DMS53 (cell line): ENCODE results near the gene CCDC91.
A peak's percentile ranks its signal among the peaks of the same experiment; 100 is the strongest.
"Not testable (repeated sequence)": the region's sequence is repeated elsewhere in the genome, so short reads cannot be mapped to it uniquely, and the experiment has no call there.

ENCODE experiments used
- DNase-seq: peaks from one replicate; lab custom pipeline; 2025; lab: John Stamatoyannopoulos, UW

CCDC91 gene

GRCh38 chr12:28457785-28458184 is 267.5 kb downstream of the CCDC91 start:
- DNase-seq: no peak

GRCh38 chr12:28459481-28459880 is 269.2 kb downstream of the CCDC91 start:
- no peak for DNase-seq

- peak; percentile 42 for DNase-seq
Observed at GRCh38 chr12:28460420-28461130, 270.3 kb downstream of the CCDC91 start.

GRCh38 chr12:28463396-28463795 is 273.1 kb downstream of the CCDC91 start:
- DNase-seq: no peak

- not testable (repeated sequence) for DNase-seq
Observed at GRCh38 chr12:28471762-28472161, 281.5 kb downstream of the CCDC91 start.

DNA sequence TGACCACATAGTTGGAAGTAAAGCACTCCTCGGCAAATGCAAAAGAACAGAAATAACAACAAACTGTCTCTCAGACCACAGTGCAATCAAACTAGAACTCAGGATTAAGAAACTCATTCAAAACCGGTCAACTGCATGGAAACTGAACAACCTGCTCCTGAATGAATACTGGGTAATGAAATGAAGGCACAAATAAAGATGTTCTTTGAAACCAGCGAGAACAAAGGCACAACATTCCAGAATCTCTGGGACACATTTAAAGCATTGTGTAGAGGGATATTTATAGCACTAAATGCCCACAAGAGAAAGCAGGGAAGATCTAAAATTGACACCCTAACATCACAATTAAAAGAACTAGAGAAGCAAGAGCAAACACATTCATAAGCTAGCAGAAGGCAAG is 285.9 kb downstream of the CCDC91 start:
- not testable (repeated sequence) for DNase-seq

- not testable (repeated sequence) for DNase-seq
Observed at GRCh38 chr12:28479097-28479496, 288.8 kb downstream of the CCDC91 start.

DNA sequence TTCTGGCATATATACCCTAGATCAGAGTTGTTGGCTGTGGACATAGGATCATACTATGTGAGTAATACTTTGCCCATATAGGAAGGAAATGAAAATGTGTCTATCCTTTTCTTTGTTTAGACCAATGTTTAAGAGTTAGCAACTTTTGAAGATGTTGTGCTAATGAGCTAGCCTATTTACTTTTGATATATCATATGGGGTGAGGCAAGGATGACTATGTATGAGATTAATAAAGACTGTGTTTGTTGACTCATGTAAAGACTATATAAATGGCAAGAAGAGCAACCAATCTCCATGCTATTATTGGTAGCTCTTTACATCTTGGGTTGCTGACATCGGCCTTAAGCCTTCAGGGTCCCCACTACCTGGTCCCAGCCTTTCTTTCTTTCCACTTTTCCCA is 289.4 kb downstream of the CCDC91 start:
- no peak for DNase-seq

DNA sequence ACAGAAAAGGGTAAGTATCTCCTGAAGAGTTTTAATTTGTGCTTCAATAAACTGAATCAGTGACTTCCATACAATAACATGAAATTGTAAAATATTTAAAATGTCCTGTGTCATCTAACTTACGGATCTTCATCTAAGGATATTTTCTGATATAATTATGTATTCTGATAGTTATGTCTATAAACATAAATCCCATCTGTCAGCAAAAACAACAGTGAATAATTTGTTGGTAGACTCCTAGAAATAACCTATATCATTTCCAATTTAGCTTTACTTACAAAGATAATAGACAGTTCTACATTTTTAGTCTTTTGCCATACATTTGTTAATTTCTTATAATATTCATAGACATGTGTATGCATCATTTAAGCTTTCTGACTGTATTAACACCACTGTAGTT is 293.9 kb downstream of the CCDC91 start:
- DNase-seq: no peak

- no peak for DNase-seq
Observed at GRCh38 chr12:28486521-28486920, 296.3 kb downstream of the CCDC91 start.

- no peak for DNase-seq
Observed at GRCh38 chr12:28489246-28489645, 299.0 kb downstream of the CCDC91 start.

GRCh38 chr12:28497889-28498411 is 307.7 kb downstream of the CCDC91 start:
- DNase-seq: peak; percentile 68

DNA sequence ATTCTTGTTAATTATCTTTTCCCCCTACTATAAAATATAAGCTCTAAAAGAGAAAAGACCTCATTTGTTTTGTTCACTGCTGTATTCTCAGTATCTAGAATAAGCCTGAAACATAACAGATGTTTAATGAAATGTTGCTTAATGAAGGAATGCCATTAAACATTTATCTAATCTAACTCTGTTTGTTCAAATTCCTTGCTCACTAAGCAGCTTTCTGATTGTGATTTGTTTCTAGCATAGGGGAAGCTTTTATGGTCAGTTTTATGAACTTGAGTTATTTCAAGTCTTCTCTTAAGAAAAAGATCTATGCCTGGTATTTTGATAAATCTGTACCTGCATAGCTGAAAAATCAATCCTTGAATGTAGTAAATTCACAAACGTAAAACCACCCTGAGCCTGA is 308.6 kb downstream of the CCDC91 start:
- DNase-seq: no peak

GRCh38 chr12:28500373-28501024 is 310.2 kb downstream of the CCDC91 start:
- DNase-seq: no peak

GRCh38 chr12:28506271-28506670 is 316.0 kb downstream of the CCDC91 start:
- DNase-seq: no peak

GRCh38 chr12:28507033-28507432 is 316.8 kb downstream of the CCDC91 start:
- no peak for DNase-seq

DNA sequence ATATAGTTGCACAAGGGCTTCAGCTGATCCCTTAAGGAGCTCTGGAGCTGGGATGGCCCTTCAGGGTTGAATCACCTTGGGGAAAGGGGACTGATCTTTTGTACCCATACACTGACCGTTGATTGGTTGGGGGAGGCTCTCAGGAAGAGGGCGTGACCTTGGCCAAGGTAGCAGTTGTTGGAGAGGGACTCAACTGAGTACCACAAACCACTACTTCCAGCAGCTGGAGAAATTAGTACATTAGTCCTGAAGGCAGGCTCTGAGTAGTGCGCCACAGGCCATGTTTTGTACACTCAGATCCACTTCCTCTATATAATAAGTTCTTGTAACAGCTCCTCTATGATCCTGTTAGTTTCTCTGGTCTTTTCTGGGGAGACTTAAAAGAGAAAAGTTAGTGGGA is 317.6 kb downstream of the CCDC91 start:
- DNase-seq: no peak

- no peak for DNase-seq
Observed at GRCh38 chr12:28512406-28512805, 322.1 kb downstream of the CCDC91 start.

GRCh38 chr12:28512876-28513275 is 322.6 kb downstream of the CCDC91 start:
- DNase-seq: no peak

DNA sequence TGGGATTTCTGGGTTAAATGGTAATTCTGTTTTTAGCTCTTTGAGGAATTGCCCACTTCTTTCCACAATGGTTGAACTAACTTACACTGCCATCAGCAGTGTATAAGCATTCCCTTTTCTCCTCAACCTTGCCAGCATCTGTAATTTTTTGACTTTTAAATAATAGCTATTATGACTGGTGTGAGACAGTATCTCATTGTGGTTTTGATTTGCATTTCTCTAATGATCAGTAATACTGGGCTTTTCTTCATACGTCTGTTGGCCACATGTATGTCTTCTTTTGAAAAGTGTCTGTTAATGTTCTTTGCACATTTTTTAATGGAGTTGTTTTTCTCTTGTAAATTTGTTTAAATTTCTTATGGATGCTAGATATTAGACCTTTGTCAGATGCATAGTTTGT is 323.7 kb downstream of the CCDC91 start:
- DNase-seq: no peak

- DNase-seq: no peak
Observed at GRCh38 chr12:28517101-28517500, 326.8 kb downstream of the CCDC91 start.

GRCh38 chr12:28527631-28528249 is 337.5 kb downstream of the CCDC91 start:
- DNase-seq: no peak

DNA sequence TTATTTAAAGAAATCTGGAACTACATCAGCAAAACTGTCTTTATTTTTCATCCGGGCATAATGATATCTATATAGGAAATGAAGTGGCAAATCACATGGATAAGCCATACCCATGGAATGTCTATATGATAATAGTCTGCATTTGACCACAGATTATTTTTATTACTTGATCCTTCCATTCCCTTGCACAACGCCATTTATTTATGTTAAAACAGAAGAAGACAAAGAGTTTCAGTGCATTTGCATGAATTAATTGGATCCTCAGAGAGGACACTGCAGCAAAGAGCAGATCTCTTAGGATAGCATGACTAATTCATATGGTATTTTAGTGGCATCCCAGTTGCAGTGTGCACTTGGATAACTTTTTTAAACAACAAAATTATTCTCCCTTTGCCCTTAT is 345.0 kb downstream of the CCDC91 start:
- DNase-seq: no peak
